ENCODE measurements around the gene UNC13C.
"Not testable (repeated sequence)": the region's sequence is repeated elsewhere in the genome, so short reads cannot be mapped to it uniquely, and the experiment has no call there.

UNC13C gene

GRCh38 chr15:54305138-54305537 lies 326.9 kb downstream of the UNC13C start:
- DNase-seq (ENCODE audit: low spot score), result no peak

GRCh38 chr15:54307252-54307902 lies 329.1 kb downstream of the UNC13C start:
- no peak for DNase-seq (ENCODE audit: low spot score)

GRCh38 chr15:54307926-54308325 lies 329.7 kb downstream of the UNC13C start:
- DNase-seq (ENCODE audit: low spot score), result no peak

- no peak for DNase-seq (ENCODE audit: low spot score)
Measured at GRCh38 chr15:54312528-54312927, 334.3 kb downstream of the UNC13C start.

GRCh38 chr15:54321426-54321825 lies 343.2 kb downstream of the UNC13C start:
- DNase-seq (ENCODE audit: low spot score), result no peak

- no peak for DNase-seq (ENCODE audit: low spot score)
Measured at GRCh38 chr15:54322341-54322740, 344.1 kb downstream of the UNC13C start.

GRCh38 chr15:54345301-54345700 lies 367.1 kb downstream of the UNC13C start:
- DNase-seq (ENCODE audit: low spot score), result no peak

- DNase-seq (ENCODE audit: low spot score), result no peak
Measured at GRCh38 chr15:54345827-54346226, 367.6 kb downstream of the UNC13C start.

GRCh38 chr15:54347082-54347827 lies 369.0 kb downstream of the UNC13C start:
- no peak for DNase-seq (ENCODE audit: low spot score)

- no peak for DNase-seq (ENCODE audit: low spot score)
Measured at GRCh38 chr15:54353726-54354125, 375.5 kb downstream of the UNC13C start.

- no peak for DNase-seq (ENCODE audit: low spot score)
Measured at GRCh38 chr15:54354341-54354740, 376.1 kb downstream of the UNC13C start.

GRCh38 chr15:54364961-54365360 lies 386.7 kb downstream of the UNC13C start:
- DNase-seq (ENCODE audit: low spot score), result no peak

- no peak for DNase-seq (ENCODE audit: low spot score)
Measured at GRCh38 chr15:54373332-54373731, 395.1 kb downstream of the UNC13C start.

- no peak for DNase-seq (ENCODE audit: low spot score)
Measured at GRCh38 chr15:54374184-54374952, 396.1 kb downstream of the UNC13C start.

- no peak for DNase-seq (ENCODE audit: low spot score)
Measured at GRCh38 chr15:54387799-54388198, 409.6 kb downstream of the UNC13C start.

GRCh38 chr15:54388746-54389145 lies 410.5 kb downstream of the UNC13C start:
- DNase-seq (ENCODE audit: low spot score), result no peak

- DNase-seq (ENCODE audit: low spot score), result no peak
Measured at GRCh38 chr15:54410481-54410880, 432.2 kb downstream of the UNC13C start.

- no peak for DNase-seq (ENCODE audit: low spot score)
Measured at GRCh38 chr15:54424171-54424570, 445.9 kb downstream of the UNC13C start.

GRCh38 chr15:54428596-54428995 lies 450.4 kb downstream of the UNC13C start:
- DNase-seq (ENCODE audit: low spot score), result no peak

- not testable (repeated sequence) for DNase-seq (ENCODE audit: low spot score)
Measured at GRCh38 chr15:54450288-54450687, 472.0 kb downstream of the UNC13C start.

GRCh38 chr15:54456413-54456812 lies 478.2 kb downstream of the UNC13C start:
- DNase-seq (ENCODE audit: low spot score), result no peak

- DNase-seq (ENCODE audit: low spot score), result no peak
Measured at GRCh38 chr15:54462511-54462913, 484.3 kb downstream of the UNC13C start.

GRCh38 chr15:54481819-54482218 lies 503.6 kb downstream of the UNC13C start:
- no peak for DNase-seq (ENCODE audit: low spot score)
